OCI-LY3 (cell line): Measurements from ENCODE around the gene DLGAP4.

Experiments
- EZH2phosphoT487 ChIP-seq: fragments of 200-600 bp; shearing (Covaris generic); IDR thresholded peaks from 2 replicates; pipeline ENCODE4 v1.6.1; 2018; ENCODE audit warnings: antibody characterized with exemption, mixed run types, low read depth
- TF ChIP-seq, protein P1 (sequence below): fragments of 200-600, 300-600 bp; sonication (generic); IDR thresholded peaks from 2 replicates; pipeline ENCODE4 v1.5.1; 2014; ENCODE audit warnings: antibody characterized with exemption, low read length, low read depth

DNA sequence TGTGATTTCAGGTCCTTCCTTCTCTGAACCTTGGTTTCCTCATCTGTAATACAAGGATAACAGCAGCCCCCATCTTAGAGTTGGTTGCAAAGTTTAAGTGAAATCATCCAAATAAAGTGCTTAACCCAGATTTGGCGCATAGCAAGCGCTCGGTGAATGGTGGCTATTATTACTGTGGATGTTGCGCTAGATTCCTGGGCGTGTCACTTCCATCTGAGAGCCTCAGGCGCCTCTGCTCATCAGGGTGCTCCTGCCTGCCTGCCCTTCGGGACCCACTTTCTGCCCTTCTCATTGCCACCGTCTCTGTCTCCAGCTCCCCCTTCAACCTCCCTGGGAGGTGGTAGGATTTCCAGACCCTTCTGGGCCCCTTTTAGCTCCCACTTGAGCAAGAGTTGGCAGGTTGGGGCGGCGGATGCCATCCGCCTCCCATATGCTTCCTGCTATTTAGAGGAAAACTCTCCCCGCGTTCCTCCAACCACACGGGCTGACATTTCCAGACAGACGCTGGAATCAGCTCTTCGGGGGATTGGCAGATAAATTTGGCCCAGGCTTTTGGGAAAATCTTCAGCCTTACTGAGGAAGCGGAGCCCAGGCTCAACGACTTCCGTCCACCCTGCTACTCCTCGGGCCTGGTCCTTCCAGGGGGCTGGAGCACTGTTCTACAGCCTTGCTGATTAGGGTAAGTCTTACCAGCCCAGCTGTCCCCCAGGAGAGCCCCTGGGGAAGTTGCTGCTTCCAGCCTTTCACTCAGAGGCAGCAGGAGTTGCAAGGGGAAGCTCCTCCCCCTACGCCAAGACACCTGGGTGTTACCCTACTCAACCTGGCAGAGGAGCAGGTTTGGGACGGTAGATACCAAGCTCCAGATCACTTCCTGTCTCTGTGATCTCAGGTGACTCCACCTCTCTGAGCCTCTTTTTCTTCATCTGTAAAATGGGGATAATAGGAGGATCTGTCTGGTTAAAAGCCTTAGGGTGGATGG lies 71.5 kb downstream of the DLGAP4 start:
- TF ChIP-seq, protein P1, sequence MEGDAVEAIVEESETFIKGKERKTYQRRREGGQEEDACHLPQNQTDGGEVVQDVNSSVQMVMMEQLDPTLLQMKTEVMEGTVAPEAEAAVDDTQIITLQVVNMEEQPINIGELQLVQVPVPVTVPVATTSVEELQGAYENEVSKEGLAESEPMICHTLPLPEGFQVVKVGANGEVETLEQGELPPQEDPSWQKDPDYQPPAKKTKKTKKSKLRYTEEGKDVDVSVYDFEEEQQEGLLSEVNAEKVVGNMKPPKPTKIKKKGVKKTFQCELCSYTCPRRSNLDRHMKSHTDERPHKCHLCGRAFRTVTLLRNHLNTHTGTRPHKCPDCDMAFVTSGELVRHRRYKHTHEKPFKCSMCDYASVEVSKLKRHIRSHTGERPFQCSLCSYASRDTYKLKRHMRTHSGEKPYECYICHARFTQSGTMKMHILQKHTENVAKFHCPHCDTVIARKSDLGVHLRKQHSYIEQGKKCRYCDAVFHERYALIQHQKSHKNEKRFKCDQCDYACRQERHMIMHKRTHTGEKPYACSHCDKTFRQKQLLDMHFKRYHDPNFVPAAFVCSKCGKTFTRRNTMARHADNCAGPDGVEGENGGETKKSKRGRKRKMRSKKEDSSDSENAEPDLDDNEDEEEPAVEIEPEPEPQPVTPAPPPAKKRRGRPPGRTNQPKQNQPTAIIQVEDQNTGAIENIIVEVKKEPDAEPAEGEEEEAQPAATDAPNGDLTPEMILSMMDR: no peak
- no peak for TF ChIP-seq EZH2phosphoT487
